NCI-H2081 treated with DMSO at 0.1 percent for 48 hours (cell line): ENCODE measurements around the gene GTSE1.
"Not testable (repeated sequence)": the region's sequence is repeated elsewhere in the genome, so short reads cannot be mapped to it uniquely, and the experiment has no call there.

Source experiments
- DNase-seq: peaks from one replicate; lab custom pipeline; 2025; lab: John Stamatoyannopoulos, UW

The GTSE1 gene

GRCh38 chr22:46294784-46295183 is 1.9 kb upstream of the GTSE1 start:
- no peak for DNase-seq

GRCh38 chr22:46295277-46295971 is 1.2 kb upstream of the GTSE1 start:
- DNase-seq: no peak

GRCh38 chr22:46297151-46297812 is 612 bp downstream of the GTSE1 start:
- no peak for DNase-seq

GRCh38 chr22:46299101-46299500 is 2.4 kb downstream of the GTSE1 start:
- no peak for DNase-seq

GRCh38 chr22:46300491-46300890 is 3.8 kb downstream of the GTSE1 start:
- no peak for DNase-seq

GRCh38 chr22:46303347-46303965 is 6.8 kb downstream of the GTSE1 start:
- no peak for DNase-seq

GRCh38 chr22:46308283-46308988 is 11.8 kb downstream of the GTSE1 start:
- DNase-seq: no peak

GRCh38 chr22:46309526-46310085 is 12.9 kb downstream of the GTSE1 start:
- DNase-seq: no peak

- DNase-seq: no peak
Observed at GRCh38 chr22:46312056-46312455, 15.4 kb downstream of the GTSE1 start.

GRCh38 chr22:46312848-46313247 is 16.2 kb downstream of the GTSE1 start:
- DNase-seq: not testable (repeated sequence)

GRCh38 chr22:46315976-46316375 is 19.3 kb downstream of the GTSE1 start:
- DNase-seq: no peak

GRCh38 chr22:46317646-46318045 is 21.0 kb downstream of the GTSE1 start:
- DNase-seq: no peak

GRCh38 chr22:46318576-46318975 is 21.9 kb downstream of the GTSE1 start:
- no peak for DNase-seq

- DNase-seq: no peak
Observed at GRCh38 chr22:46319319-46319718, 22.6 kb downstream of the GTSE1 start.

GRCh38 chr22:46320166-46320710 is 23.6 kb downstream of the GTSE1 start:
- DNase-seq: no peak

- no peak for DNase-seq
Observed at GRCh38 chr22:46320716-46321386, 24.2 kb downstream of the GTSE1 start.

- DNase-seq: no peak
Observed at GRCh38 chr22:46322711-46323110, 26.0 kb downstream of the GTSE1 start.

GRCh38 chr22:46323162-46323561 is 26.5 kb downstream of the GTSE1 start:
- no peak for DNase-seq

- no peak for DNase-seq
Observed at GRCh38 chr22:46326066-46326680, 29.5 kb downstream of the GTSE1 start.

- no peak for DNase-seq
Observed at GRCh38 chr22:46327691-46328465, 31.2 kb downstream of the GTSE1 start.
